Fibroblast of peridontal ligament (primary cell): Measurements from ENCODE around the gene PPP2R5C.

Source experiments
- DNase-seq: peaks from one replicate; pipeline ENCODE4 v3.0.0-alpha.2; 2010; ENCODE audit errors: extremely low read depth

PPP2R5C gene

GRCh38 chr14:101950100-101950499 lies 188.6 kb downstream of the PPP2R5C start:
- no peak for DNase-seq

- DNase-seq, result no peak
These were observed 189.2 kb downstream of the PPP2R5C start for GRCh38 chr14:101950516-101951215.

- DNase-seq, result no peak
These were observed 191.6 kb downstream of the PPP2R5C start for GRCh38 chr14:101953151-101953550.

- DNase-seq, result no peak
These were observed 193.0 kb downstream of the PPP2R5C start for GRCh38 chr14:101954501-101954900.

GRCh38 chr14:101955695-101956161 lies 194.2 kb downstream of the PPP2R5C start:
- DNase-seq, result no peak

- DNase-seq, result no peak
These were observed 194.8 kb downstream of the PPP2R5C start for GRCh38 chr14:101956179-101956885.

GRCh38 chr14:101957406-101958234 lies 196.1 kb downstream of the PPP2R5C start:
- no peak for DNase-seq

- DNase-seq, result no peak
These were observed 197.1 kb downstream of the PPP2R5C start for GRCh38 chr14:101958418-101959180.

GRCh38 chr14:101959277-101959676 lies 197.8 kb downstream of the PPP2R5C start:
- no peak for DNase-seq

GRCh38 chr14:101960225-101960624 lies 198.7 kb downstream of the PPP2R5C start:
- DNase-seq, result peak; percentile 41

GRCh38 chr14:101961011-101961721 lies 199.7 kb downstream of the PPP2R5C start:
- DNase-seq, result peak; percentile 79

GRCh38 chr14:101961746-101962502 lies 200.4 kb downstream of the PPP2R5C start:
- DNase-seq, result no peak

GRCh38 chr14:101962503-101962874 lies 201.0 kb downstream of the PPP2R5C start:
- peak; percentile 84 for DNase-seq

- DNase-seq, result no peak
These were observed 201.5 kb downstream of the PPP2R5C start for GRCh38 chr14:101963052-101963451.

- no peak for DNase-seq
These were observed 202.3 kb downstream of the PPP2R5C start for GRCh38 chr14:101963656-101964296.

GRCh38 chr14:101964297-101965180 lies 203.0 kb downstream of the PPP2R5C start, which contains the start of gene DYNC1H1:
Gene DYNC1H1, plus strand, starts transcription at chr14:101964573. Its CDS starts 119 bp downstream, at chr14:101964692.
- peak; percentile 89 for DNase-seq

GRCh38 chr14:101965181-101965544 lies 203.7 kb downstream of the PPP2R5C start:
- DNase-seq, result peak; percentile 68
